NCI-H2029 treated with DMSO at 0.1 percent for 48 hours (cell line): Measurements from ENCODE around the gene SLC8A2.
A peak's percentile ranks its signal among the peaks of the same experiment; 100 is the strongest.

Experiments
- DNase-seq: peaks from one replicate; lab custom pipeline; 2025; lab: John Stamatoyannopoulos, UW

The SLC8A2 gene

DNA sequence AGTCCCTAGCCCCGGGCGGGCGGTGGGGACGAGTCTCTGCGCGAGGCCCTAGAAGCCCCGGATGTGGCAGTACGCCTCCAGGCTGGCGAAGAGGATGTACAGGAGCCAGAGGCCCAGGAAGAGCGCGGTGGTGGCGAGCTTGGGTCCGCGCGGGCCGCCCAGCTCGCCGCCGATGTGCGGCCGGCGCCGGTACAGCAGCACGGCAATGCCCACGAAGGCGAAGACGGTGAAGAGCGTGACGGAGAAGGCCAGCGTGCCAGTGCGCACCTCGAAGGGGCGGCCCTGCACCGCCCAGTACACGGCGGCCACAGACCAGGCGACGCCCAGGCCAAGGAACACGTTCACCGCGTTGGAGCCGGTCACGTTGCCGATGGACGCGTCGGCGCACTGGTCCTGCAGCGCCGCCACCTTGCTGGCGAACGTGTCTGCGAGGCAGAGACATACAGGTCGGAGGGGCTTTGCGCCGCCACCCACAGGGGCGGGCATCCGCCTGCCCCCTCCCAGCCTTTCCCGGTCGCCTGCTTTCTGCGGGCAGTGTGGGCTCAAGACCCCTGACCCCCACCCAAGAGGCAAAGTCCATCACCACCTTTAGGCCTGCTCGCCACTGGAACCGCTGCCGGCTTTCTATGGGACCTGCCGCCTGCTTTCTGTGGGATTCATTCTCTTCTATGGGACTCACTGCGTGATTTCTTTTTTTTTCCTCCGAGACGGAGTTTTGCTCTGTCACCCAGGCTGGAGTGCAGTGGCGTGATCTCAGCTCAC lies 41.5 kb downstream of the SLC8A2 start:
- no peak for DNase-seq

DNA sequence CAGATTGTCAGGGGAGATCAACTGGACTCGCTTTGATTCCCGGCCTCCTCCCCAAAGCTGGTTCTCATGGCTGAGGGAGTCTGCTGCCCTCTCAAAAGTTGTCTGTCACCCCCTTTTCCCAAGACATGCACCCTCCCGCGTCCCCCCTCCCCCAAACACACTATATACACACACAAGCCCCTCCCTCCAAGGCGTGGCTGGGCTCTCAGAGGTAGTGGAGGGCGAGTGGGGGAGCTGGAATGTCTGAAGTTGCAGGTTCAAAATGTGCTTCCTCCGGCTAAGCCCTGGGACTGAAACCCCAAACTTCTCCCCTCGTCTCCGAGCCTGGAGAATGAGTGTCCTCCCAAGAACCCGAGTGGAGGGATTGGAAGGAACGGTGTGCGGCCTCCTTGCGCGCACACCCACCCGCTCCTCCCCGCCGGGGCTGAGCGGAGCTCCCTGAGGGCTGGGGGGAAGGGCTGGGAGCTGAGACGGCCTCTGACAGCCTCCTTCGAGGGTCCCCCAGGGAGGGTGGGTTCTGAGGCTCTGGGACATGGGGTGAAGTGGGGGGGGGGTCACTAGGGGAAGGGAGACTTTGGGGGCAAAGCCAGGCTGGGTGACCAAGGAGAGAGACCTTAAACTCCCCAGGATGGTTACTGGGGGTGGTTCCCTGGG lies 42.4 kb downstream of the SLC8A2 start:
- no peak for DNase-seq

DNA sequence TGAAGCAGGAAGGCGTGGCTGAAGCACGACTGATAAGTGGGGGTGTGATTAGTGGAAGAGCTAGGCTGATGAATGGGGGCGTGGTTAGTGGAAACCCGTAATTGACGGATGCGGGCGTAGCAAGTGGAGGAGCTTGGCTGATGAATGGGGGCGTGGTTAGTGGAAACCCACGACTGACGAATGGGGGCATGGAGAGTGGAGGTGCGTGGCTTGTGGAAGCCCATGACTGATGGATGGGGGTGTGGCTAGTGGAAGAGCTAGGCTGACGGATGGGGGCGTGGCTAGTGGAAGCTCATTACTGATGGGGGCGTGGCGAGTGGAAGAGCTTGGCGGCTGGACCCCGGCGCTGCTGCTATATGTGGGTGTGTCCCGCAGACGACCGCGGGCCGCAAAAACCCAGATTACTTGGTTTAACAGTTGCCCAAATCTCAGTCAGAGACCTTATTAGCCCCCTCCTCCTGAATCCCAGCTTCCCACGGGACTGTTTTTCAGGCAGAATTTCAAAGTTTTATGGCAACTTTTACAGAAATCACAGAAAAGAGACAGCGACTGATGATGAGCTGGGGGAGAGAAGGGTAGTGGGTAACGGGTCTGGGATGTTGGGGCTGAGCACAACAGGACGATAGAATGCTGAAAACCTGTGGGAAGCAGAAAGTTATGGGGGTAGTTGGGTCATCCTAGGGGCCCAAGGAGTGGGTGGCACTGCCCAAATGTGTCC lies 43.4 kb downstream of the SLC8A2 start:
- peak; percentile 96 for DNase-seq

- peak; percentile 15 for DNase-seq
Measured at GRCh38 chr19:47427241-47428176, 44.2 kb downstream of the SLC8A2 start.

- DNase-seq, result no peak
Measured at GRCh38 chr19:47423203-47423882, 48.4 kb downstream of the SLC8A2 start.

- DNase-seq, result no peak
Measured at GRCh38 chr19:47422417-47423163, 49.1 kb downstream of the SLC8A2 start.

GRCh38 chr19:47421844-47422395 lies 49.8 kb downstream of the SLC8A2 start:
- no peak for DNase-seq

DNA sequence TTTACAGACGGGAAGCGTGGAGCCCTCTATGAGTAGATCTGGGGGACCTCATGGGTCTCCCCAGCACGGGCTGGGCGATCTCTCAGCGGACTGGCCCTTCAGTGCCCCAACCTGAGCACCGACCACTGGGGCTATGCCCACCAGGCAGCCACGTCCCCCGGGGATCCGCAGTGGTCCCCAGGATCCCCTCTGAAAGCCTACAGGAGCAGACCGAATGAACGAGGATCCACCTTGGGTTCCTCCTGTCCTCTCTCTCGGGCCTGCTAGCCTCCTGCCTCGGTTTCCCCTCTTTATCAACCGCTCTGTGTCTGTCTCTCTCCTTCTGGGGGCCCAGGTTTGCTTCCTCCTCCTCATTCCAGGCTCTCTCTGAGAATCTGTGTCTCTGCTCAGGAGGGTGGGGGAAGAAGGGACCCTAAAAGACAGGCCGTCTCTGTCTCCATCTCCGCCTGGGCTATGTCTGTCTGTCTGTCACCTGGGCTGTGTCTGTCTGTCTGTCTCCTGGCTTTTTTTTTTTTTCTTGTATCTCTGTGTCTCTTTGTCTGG lies 50.4 kb downstream of the SLC8A2 start:
- DNase-seq, result no peak

DNA sequence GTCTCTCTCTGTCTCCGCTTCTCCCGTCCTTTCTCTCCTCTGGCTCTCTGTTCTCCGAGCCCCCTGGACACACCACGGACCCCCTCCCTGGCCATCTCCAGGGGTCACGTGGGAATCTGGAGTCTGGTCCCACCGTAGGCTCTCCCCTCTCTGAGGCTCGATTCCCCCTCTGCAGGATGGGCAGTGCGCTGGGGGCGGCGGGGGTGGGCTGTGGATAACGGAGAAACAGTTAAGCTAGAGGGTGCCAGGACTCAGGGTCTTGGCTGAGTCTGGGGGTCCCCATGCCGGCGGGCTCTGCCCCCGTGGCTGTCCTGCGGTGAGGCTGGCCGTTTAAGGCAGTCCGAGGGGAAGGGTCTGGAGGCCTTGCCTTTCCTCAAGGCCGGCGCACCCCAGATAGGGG lies 51.9 kb downstream of the SLC8A2 start:
- no peak for DNase-seq

DNA sequence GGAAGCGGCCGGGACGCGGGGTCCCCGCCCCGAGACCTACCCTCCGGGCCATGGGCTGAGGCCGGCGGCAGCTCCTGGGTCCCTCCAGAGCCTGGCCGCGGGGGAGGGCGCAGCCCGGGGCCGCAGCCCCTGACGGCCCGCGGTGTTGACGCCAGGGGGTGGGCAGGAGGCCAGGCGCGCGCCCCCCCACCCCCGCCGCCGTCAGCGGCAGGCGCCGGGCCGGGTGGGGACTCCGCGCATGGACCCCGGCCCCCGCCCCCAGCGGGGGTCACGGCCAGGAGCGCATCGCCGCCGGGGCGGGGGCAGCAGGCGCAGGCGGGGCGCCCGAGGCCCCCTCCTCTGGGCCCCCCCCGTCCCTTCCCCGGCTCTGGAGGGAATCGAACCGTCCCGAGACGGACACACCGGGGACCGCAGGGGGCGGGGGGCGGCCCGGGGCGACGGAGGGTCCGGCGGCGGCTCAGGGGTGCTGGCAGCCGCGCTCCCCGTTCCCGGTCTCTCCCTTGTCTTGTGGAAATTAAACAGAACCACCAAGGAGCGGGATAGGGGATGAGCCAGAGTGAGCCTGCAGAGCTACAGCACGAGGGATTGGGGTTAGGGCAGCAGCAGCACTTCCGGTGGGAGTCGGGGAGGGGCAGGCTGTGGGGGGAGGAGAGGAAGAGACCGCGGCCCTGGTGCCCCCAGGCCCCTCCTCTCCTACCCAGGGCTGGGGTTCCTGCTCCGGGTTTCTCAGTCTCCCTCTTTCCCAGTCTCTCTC lies 52.5 kb downstream of the SLC8A2 start, which contains the start of gene MEIS3:
Gene MEIS3, minus strand, starts transcription at position 498 of the 754 bp plus-strand sequence. Its CDS starts 446 bp downstream, at position 52.
- no peak for DNase-seq

GRCh38 chr19:47418692-47419029 lies 53.0 kb downstream of the SLC8A2 start:
- DNase-seq, result no peak

DNA sequence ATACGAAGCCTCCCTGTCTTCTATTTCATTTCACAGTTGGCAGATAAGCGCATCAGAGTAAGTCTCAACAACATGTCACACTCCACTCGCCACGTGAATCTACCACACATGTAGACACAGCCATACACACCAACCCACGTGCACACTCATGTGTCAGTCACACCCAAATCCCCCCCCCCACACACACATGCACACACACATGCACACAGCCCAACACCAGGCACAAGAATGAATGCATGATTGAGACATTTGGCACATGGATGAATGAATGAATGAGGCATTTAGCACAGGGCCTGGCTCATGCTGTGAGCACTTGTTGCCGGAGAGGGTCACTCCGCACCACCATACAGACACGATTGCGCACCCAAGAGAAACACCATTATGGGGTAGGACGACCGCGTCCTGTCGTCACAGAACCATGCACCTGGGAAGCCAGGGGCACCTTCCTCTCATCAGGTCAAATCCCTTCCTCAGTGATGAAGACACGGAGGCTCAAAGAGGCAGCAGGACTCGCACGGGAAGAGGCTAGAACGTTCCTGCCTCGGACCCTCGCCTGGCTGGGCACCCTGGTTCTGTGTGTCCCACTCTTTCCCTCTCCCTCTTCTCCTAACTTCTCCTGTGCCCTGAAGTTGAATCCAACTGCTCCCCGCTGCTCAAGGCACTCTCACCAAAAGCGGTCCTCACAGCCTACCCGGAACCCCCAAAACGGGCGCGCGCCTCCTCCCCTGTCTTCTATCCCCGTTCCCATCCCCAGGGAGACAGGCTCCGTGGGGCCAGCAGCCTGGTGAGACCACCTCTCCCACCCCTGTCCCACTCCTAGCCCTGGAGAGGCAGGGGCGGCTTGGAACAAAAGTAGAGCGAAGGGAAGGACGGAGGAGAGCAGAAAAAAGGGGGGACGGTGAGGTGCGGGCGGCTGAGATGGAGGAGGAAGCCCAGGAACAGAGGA lies 53.7 kb downstream of the SLC8A2 start:
- no peak for DNase-seq

GRCh38 chr19:47417107-47417745 lies 54.5 kb downstream of the SLC8A2 start:
- DNase-seq, result no peak

- DNase-seq, result no peak
Measured at GRCh38 chr19:47416643-47416985, 55.1 kb downstream of the SLC8A2 start.

DNA sequence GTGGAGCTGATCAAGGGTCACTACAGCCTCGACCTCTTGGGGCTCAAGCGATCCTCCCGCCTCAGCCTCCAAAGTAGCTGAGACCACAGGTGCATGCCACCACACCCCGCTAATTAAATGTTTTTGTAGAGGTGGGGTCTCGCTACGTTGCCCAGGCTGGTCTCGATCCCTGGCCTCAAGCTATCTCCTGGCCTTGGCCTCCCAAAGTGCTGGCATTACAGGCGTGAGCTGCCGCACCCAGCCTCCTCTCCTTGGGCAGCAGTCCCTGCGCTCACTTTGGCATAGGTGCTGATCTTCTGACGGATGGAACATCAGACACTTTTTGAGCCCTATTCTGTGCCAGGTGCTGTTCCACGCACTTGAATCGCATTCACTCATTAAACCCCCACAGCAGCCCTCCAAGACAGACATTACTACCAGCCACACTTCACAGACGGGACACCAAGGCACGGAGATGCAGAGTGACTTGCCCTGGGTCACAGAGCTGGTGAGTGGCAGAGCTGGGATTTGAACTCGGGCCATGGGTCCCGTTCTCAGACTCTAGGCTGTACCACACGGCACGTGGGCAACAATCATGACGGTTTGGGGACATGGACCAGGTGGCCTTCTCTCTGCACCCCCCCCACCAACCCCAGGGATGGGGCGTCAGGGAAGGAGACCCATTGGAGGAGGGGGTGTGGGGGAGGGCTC lies 55.6 kb downstream of the SLC8A2 start:
- DNase-seq, result no peak

- no peak for DNase-seq
Measured at GRCh38 chr19:47414469-47414868, 57.2 kb downstream of the SLC8A2 start.

- no peak for DNase-seq
Measured at GRCh38 chr19:47413941-47414340, 57.8 kb downstream of the SLC8A2 start.
